ENCODE results near the gene KRTAP10-9.
"Not testable (repeated sequence)": the region's sequence is repeated elsewhere in the genome, so short reads cannot be mapped to it uniquely, and the experiment has no call there.

Gene KRTAP10-9

GRCh38 chr21:44640761-44641160 lies 13.9 kb downstream of the KRTAP10-9 start:
- DNase-seq (ENCODE audit: low spot score) = no peak

GRCh38 chr21:44643741-44644310 lies 16.9 kb downstream of the KRTAP10-9 start:
- DNase-seq (ENCODE audit: low spot score) = no peak

DNA sequence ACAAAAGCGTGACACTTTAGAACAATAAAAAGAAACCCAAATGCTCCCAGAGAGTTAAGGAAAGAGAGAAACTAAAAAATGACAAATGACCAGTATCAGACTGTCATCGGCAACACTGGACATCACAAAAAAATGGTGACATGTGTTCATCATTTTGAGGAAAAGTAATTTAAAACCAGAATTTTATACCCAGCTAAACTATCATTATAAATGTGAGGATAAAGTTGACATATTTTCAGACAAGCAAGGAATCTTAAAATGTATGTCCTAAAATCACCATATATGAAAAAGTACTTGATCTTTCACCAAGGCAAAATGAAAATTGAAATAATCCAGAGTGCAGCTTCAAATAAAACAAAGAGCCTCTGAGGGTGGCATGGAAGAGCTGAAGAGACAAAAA lies 18.0 kb downstream of the KRTAP10-9 start:
- no peak for DNase-seq (ENCODE audit: low spot score)

GRCh38 chr21:44646366-44647221 lies 19.7 kb downstream of the KRTAP10-9 start, which contains the start of gene KRTAP10-11:
Gene KRTAP10-11 (plus strand): TSS chr21:44646414. CDS start chr21:44646459, 45 bp downstream.
- not testable (repeated sequence) for DNase-seq (ENCODE audit: low spot score)

DNA sequence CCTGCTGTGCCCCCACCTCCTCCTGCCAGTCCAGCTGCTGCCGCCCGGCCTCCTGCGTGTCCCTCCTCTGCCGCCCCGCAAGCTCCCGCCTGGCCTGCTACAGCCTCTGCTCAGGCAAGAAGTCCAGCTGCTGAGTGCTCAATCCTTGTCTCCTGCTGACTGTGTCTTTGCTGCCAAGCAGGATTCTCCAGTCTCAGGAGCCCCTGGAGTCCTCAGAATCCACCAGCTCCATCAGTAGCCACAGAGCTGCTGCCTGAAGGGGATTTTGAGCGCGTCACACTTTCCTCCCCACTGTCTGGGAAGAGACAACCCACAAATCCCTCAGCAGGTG lies 20.3 kb downstream of the KRTAP10-9 start:
- DNase-seq (ENCODE audit: low spot score) = no peak

DNA sequence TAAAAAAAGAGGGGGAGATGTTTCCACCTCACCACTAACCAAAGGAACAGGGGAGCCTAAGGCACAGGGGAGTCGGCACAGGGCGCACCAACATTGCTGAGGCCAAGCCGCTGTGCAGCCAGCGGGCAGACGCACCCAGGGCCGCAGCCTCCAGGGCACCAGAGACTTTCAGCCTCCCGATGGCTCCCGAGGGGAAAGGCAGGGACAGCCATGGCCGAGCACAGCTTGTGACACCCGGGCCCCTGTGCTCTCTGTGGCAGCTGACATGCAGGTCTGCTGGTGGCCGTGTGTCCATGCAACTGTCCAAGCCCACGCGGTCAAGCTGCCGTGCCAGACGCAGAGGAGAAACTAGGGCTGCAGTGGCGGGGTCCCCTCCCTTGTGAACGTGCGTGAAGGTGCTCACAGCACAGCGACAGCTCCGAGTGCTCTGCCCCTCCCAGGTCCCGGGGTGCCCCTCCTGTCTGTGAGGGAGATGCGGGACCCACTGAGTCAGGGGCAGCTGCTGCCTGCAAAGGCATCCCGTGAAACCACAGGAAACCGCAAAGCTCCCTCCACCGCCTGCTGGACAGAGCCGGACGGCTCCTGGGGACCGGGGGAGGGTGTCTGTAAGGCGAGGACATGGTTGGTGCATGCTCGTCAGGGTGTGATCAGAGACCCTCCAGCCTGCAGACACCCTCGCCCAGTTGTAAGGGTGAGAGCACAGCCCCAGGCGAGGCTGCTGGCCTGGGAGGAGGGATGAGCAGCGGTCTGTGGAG lies 21.8 kb downstream of the KRTAP10-9 start:
- no peak for DNase-seq (ENCODE audit: low spot score)

DNA sequence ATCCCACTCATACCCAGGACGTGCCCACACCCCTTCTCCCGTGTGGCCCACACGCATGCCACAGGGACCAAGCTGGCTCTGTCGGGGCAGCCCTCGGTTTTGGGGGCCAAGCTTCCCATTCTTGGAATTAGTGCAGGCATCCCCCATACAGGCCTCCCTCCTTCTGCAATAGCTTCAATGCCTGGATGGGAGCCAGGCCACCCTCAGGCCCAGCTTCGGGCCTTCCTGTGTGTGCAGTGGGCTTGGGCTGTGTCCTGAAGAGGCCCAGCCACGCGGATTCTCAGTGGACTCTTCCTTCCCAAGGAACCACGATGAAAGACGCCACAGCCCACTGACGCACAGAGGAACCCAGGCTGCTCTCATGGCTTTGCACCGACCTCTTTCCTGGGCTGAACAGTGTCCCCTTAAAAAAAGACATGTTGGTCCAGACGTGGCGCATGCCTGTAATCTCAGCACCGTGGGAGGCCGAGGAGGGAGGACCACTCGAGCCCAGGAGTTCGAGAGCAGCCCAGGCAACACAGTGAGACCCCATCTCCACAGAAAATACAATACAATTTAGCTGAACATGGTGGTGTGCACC lies 22.7 kb downstream of the KRTAP10-9 start:
- no peak for DNase-seq (ENCODE audit: low spot score)

GRCh38 chr21:44650265-44650972 lies 23.5 kb downstream of the KRTAP10-9 start:
- DNase-seq (ENCODE audit: low spot score) = no peak

- DNase-seq (ENCODE audit: low spot score) = no peak
Observed at GRCh38 chr21:44650973-44651675, 24.2 kb downstream of the KRTAP10-9 start.

DNA sequence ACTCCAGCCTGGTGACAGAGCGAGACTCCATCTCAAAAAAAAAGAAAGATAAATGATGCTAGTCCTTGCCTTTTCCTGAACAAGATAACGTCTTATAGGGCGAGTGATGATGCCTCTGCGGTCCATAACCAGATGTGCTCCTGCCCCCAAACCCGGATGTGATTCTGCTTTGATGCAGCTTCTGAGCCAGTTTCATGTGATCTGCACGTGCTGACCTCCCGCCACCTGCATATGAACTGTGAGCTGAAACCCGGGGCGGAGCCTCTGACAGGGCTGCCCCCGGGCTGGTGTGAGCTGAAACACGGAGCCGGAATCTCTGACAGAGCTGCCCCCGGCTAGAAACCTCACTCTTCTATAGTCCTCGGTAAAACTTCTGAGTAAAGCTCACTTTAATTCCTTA lies 26.2 kb downstream of the KRTAP10-9 start:
- DNase-seq (ENCODE audit: low spot score) = no peak

GRCh38 chr21:44653656-44654575 lies 27.0 kb downstream of the KRTAP10-9 start:
- no peak for DNase-seq (ENCODE audit: low spot score)

GRCh38 chr21:44654576-44655175 lies 27.8 kb downstream of the KRTAP10-9 start, which contains the start of gene KRTAP12-4:
Gene KRTAP12-4 (minus strand): TSS chr21:44654659. CDS start chr21:44654614, 45 bp downstream.
- DNase-seq (ENCODE audit: low spot score) = no peak

DNA sequence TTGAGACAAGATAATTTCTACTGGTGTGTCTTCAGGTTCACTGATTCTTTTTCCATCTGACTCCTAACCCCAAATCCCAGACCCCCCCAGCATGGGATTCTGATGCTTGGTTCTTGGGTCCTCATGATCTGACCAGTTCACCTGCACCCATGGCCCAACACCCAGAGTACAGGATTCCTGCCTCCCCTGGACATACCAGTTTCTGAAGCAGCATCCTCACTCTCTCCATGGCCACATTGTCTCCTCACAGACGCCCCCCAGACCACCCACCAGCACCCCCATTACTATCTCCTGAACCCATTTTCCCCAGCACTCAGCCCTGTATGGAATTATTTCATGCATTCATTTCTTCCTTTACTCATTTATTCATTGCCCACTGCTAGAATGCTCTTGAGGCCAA lies 30.0 kb downstream of the KRTAP10-9 start:
- DNase-seq (ENCODE audit: low spot score) = no peak

- no peak for DNase-seq (ENCODE audit: low spot score)
Observed at GRCh38 chr21:44657635-44658540, 31.0 kb downstream of the KRTAP10-9 start, which contains the start of gene KRTAP12-3. Gene KRTAP12-3 (plus strand): TSS chr21:44657932. CDS start chr21:44657980, 48 bp downstream.

DNA sequence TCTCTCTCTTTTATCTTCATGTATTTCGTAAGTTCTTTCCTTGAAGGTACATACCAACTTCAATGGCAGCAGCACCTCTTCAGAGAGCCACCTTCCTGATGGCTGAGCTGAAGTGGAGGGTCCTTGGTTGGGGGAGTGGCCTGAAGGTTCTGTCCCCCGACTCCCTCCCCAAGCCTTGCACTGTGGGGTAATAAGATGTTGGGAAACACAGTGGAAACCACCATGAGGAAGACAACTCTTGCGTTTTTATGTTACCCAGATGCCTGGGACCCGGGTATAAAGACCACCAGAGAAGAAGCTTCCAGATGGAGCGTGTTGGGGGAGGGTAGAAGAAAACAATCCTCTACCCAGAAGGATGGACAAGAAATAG lies 31.6 kb downstream of the KRTAP10-9 start:
- no peak for DNase-seq (ENCODE audit: low spot score)

DNA sequence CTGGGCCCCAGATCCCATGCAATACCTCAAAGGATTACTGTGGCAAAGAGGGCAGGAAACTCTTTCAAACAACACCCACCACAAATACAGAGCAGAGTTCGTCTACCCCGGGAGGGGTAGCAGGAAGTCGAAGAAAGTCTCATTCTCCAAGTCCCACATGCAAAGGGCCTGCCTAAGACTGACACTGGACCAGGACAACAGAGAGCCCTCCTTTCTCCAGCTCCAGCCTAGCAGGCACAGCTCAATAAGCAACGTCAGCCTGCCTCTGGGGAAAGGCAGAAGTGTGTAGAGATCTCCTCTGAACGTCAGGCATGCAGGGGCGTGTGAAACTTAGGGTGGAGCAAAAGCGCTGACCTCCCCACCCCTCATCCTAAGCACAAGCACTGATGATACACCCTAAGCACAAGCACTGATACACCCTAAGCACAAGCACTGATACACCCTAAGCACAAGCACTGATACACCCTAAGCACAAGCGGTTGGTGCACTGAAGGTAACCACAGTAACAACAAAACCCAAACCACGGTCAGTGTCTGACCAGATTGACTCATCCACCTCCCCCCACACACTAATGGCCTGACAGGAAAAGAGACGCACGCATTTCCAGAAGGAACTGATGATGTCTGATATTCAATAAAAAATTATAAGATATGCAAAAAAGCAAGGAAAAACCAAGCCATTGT lies 32.2 kb downstream of the KRTAP10-9 start:
- no peak for DNase-seq (ENCODE audit: low spot score)

DNA sequence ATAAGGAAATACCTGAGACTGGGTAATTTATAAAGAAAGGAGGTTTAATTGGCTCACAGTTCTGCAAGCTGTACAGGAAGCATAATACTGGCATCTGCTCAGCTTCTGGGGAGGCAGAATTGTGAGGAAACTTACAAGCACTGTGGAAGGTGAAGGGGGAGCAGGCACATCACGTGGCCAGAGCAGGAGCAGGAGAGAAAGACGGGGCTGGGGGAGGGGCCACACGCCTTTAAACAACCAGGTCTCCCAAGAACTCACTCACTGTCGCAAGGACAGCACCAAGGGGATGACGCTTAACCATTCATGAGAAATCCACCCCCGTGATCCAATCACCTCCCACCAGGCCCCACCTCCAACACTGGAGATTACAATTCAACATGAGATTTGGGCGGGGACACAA lies 34.7 kb downstream of the KRTAP10-9 start:
- DNase-seq (ENCODE audit: low spot score) = not testable (repeated sequence)

DNA sequence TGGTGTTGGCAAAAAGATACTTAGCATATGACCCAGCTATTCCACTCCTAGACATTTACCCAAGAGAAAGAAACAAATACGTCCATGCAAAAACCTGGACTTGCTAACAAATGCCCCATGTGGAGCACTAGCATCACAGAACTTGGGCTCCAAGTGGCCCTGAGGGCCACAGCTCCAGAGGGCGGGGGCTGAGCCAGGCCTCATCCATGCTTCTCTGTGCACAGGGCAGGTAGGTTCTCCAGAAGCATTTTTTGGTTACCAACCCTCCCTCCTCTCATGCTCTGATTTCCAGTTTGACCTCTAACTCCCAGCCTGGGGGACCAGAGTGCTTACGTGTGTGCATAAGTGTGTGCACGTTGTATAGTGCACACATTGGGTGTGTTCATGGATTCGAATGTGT lies 37.8 kb downstream of the KRTAP10-9 start:
- DNase-seq (ENCODE audit: low spot score) = no peak
